HG03135 (cell line): ENCODE results near the gene RERE.
A peak's percentile ranks its signal among the peaks of the same experiment; 100 is the strongest.

Experiments used
- ATAC-seq: cut with Tn5 transposase; IDR thresholded peaks from one replicate; pipeline ENCODE4 v1.9.1; 2021; ENCODE audit warnings: mild to moderate bottlenecking, moderate library complexity; ENCODE audit not compliant: unreplicated experiment

Gene RERE

GRCh38 chr1:8495928-8496401 lies 321.5 kb downstream of the RERE start:
- peak; percentile 34 for ATAC-seq

GRCh38 chr1:8494681-8495080 lies 322.8 kb downstream of the RERE start:
- no peak for ATAC-seq

DNA sequence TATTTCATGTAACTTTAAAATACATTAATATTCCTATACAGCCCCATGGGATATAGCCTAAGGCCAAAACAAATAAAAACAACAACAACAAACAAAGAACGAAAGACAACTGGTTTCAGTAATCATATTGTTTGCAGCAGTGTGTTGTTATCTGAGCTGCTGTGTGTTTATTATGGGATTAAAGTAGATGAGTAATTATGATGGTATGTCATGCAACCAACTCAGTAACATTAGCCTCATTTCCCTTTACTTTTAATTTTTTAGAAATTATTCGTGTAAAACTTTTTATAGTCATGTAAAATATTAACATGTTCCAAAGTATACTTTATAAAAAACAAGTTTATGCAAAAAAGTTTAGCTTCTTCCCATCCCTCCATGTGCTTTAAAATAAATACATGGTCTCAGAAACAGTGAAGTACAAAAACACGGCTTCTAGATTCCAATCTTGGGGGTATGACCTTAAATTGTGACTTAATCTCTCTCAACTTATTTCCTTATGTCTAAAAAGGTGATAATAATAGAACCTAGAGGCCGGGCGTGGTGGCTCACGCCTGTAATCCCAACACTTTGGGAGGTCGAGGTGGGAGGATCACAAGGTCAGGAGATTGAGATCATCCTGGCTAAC lies 323.4 kb downstream of the RERE start:
- ATAC-seq = no peak

- ATAC-seq = no peak
Observed at GRCh38 chr1:8487249-8487648, 330.2 kb downstream of the RERE start.

DNA sequence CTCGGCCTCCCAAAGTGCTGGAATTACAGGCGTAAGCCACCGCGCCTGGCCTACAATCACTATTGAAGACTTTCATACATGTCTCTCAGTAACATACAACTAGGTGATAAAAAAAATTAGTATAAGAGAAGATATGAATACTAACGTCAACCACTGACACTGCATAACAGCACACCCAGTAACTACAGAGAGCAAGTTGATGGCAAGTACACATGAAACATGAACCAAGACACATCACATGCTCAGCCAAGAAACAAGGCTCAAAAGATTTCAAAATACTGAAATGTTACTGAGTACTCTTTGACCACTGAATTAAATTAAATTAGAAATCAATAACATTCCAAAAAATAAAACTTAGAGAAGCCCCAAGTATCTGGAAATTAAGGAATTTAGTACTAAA lies 331.4 kb downstream of the RERE start:
- ATAC-seq = no peak

DNA sequence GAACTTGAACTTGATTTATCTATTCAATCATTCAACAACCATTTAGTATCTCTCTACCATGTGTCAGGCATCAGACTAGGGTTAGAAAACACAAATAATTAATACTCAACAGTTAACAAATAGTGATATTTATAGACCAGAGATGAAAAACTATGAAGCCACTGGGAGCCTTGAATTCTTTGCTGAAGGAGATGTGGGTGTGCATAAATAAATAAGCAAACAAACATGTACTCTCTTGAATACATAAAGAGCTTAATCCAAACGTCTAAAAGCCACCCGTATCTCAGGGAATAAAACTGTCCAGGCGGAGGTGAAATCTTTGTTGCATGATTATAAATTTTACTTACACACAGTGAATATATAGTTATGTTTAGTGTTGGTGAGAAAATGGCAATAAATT lies 333.9 kb downstream of the RERE start:
- no peak for ATAC-seq

- no peak for ATAC-seq
Observed at GRCh38 chr1:8482979-8483381, 334.5 kb downstream of the RERE start.

- no peak for ATAC-seq
Observed at GRCh38 chr1:8481650-8482380, 335.6 kb downstream of the RERE start.

DNA sequence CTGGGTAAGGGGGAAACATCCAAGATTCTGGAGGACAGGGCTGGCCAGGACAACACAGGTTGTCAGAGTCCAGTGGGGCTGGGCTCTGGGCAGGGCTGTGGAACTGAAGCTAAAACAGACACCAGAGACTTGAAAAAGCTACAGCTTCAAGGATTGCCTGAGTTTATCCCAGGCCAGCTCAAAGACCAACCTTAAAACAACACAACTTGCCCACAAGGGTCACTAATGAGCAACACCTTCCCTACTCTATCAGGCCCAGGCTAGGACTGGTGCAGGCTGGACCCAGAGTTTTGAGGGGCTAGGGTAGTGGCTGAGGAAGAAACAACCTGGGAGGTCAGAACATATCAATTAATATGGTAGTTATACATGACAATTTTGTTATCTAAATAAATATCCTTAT lies 338.9 kb downstream of the RERE start:
- ATAC-seq = no peak

DNA sequence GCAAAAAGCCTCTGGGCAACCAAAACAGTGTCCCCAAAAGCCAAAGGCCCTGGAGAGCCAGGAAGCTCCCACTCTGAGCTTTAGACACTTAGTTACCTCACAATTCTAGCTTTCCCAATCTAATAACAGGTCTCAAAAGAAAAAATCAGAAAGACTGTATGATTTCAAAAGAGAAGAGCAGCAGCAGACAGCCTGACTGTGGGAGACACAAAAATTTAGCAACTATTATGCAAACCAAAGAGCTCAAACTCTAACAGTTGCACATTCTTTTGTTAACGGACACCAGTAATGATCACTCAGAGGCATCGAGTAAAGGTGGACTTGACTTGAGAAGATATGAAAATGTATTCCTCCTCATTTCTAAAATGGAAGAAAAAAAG lies 339.5 kb downstream of the RERE start:
- no peak for ATAC-seq

- ATAC-seq = peak; percentile 73
Observed at GRCh38 chr1:8477166-8477982, 340.1 kb downstream of the RERE start.

GRCh38 chr1:8476006-8476405 lies 341.4 kb downstream of the RERE start:
- ATAC-seq = no peak

GRCh38 chr1:8474369-8474768 lies 343.1 kb downstream of the RERE start:
- ATAC-seq = no peak

- ATAC-seq = no peak
Observed at GRCh38 chr1:8473891-8474300, 343.5 kb downstream of the RERE start.

DNA sequence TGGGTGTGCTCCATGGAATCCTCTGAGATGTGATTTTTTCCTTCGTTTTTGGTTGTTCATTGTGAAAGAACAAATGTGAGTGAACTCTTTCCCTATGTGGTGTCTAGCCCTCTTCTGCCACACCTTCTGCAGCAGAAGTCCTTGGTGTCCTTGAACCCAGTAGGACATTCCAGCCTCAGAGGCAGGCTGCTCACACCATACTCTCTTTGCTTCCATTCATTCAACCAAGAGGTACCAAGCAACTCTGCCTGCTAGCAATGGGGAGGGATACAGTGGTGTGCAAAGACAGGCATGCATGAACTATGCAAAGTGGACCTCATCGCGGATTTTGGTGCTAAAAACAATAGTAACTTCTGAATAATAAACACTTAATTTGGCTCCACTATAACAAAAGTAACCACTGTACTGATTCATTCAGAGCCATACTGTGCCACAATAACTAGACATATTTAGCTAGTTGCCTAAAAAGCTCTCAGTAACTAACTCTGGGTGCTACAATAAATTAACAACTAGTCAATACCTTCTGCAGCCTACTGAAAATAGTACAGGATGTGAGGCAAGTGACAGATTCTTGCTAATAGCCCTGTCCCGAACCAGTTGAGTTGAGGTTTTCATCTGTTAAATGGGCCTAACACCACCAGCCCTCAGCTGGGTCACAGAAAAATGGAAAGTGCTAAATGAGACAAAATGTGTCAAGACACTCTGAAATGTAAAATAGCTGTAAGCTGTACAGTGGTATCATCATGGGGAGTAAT lies 344.1 kb downstream of the RERE start:
- no peak for ATAC-seq

DNA sequence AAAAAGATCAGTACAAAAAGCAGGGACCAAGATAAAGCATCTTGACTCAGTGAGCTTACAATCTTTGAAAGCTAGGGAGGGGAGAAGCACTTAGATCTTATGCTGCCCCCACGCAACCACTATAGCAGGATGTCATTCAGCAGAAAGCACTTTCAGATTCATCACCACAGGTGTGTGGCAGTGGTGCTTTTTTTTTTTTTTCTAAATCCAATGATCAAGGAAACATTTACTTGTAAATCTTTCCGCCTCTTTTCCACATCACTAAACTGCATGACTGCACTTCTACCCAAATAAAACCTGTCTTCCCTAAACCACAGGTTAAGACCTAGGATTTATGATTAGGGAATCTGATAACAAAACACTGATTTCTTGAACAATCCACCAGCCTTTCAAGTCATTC lies 344.8 kb downstream of the RERE start:
- peak; percentile 43 for ATAC-seq

DNA sequence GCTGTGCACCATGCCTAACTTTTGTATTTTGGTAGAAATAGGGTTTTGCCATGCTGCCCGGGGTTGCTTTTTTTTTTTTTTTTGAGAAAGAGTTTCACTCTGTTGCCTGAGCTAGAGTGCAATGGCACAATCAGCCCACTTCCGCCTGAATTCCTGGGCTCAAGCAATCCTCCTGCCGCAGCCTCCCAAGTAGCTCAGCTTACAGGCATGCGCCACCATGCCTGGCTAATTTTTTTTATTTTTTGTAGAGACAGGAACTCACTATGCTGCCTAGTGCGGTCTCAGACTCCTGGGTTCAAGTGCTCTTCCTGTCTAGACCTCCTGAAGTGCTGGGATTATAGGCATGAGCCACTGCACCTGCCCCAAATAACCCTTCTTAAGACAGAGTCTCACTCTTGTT lies 346.0 kb downstream of the RERE start:
- ATAC-seq = no peak

DNA sequence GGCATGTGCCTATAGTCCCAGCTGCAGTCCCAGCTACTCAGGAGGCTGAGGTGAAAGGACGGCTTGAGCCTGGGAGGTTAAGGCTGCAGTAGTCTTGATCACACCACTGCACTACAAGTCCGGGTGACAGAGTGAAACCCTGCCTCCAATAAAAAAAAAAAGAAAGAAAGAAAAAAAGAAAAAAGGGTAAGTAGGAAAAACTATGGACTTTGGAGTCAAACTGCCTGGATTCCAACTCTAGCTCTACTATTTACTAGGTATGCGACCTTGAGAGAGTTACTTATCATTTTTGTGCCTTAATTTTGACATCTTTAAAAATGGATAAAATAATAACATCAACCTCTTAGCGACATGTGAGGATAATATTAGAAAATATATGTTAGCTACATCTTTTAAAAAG lies 348.7 kb downstream of the RERE start:
- ATAC-seq = no peak

- no peak for ATAC-seq
Observed at GRCh38 chr1:8467308-8467707, 350.1 kb downstream of the RERE start.

- ATAC-seq = no peak
Observed at GRCh38 chr1:8465692-8466091, 351.7 kb downstream of the RERE start.

- no peak for ATAC-seq
Observed at GRCh38 chr1:8465013-8465412, 352.4 kb downstream of the RERE start.
